ENCODE data around the gene BDKRB2.

Gene BDKRB2

GRCh38 chr14:96225745-96226151 is 21.1 kb downstream of the BDKRB2 start:
- H3K4me2 ChIP-seq (ENCODE audit: low read depth, low read length) = no peak overlapping the region

GRCh38 chr14:96227428-96227827 is 22.8 kb downstream of the BDKRB2 start:
- Histone ChIP-seq H3K79me2 (ENCODE audit: low read length) (no peaks in the 10 kb centered on the region), H3K36me3 (replicated peaks; ENCODE audit: insufficient read depth, low read length) (no peaks in the 10 kb centered on the region), H3K9me3 (replicated peaks; ENCODE audit: insufficient read depth, low read length) (no peaks in the 10 kb centered on the region), H3F3A (ENCODE audit: insufficient read depth, low read length) (no peaks in the 10 kb centered on the region), H3K27ac (ENCODE audit: low read length) (no peak overlapping the region), H4K20me1 (ENCODE audit: insufficient read depth, low read length) (no peaks in the 10 kb centered on the region), H3K4me3 (ENCODE audit: low read length) (no peak overlapping the region), H3K27me3 (replicated peaks; ENCODE audit: insufficient read depth, low read length) (no peaks in the 10 kb centered on the region), H3K4me1 (ENCODE audit: low read length) (no peaks in the 10 kb centered on the region), H3K9ac (ENCODE audit: low read length) (no peak overlapping the region), H3K9me2 (replicated peaks; ENCODE audit: insufficient read depth, low read length) (no peaks in the 10 kb centered on the region), H2AFZ (ENCODE audit: low read length) (no peak overlapping the region), H3K4me2 (ENCODE audit: low read depth, low read length) (no peak overlapping the region)
- TF ChIP-seq CTCF (IDR thresholded peaks at IDR 0.05; ENCODE audit: low read length) = no peak
- TF ChIP-seq EZH2 (optimal IDR thresholded peaks at IDR 0.05; ENCODE audit: low read depth, low read length) = no peak
- no peak for TF ChIP-seq EZH2phosphoT487 (IDR thresholded peaks at IDR 0.05; ENCODE audit: low read length)
- no peak for DNase-seq

More at GRCh38 chr14:96225745-96226151, 21.1 kb downstream of the BDKRB2 start:
- Histone ChIP-seq H2AFZ (ENCODE audit: low read length) (no peak overlapping the region), H4K20me1 (ENCODE audit: insufficient read depth, low read length) (no peaks in the 10 kb centered on the region), H3K36me3 (replicated peaks; ENCODE audit: insufficient read depth, low read length) (no peaks in the 10 kb centered on the region), H3K4me1 (ENCODE audit: low read length) (no peaks in the 10 kb centered on the region), H3K79me2 (ENCODE audit: low read length) (no peaks in the 10 kb centered on the region), H3K9me2 (replicated peaks; ENCODE audit: insufficient read depth, low read length) (no peaks in the 10 kb centered on the region), H3K9ac (ENCODE audit: low read length) (no peak overlapping the region), H3K4me3 (ENCODE audit: low read length) (no peak overlapping the region), H3K27ac (ENCODE audit: low read length) (no peak overlapping the region), H3K27me3 (replicated peaks; ENCODE audit: insufficient read depth, low read length) (no peaks in the 10 kb centered on the region), H3F3A (ENCODE audit: insufficient read depth, low read length) (no peaks in the 10 kb centered on the region), H3K9me3 (replicated peaks; ENCODE audit: insufficient read depth, low read length) (no peaks in the 10 kb centered on the region)
- TF ChIP-seq EZH2phosphoT487 (IDR thresholded peaks at IDR 0.05; ENCODE audit: low read length) (no peak), EZH2 (optimal IDR thresholded peaks at IDR 0.05; ENCODE audit: low read depth, low read length) (no peak), CTCF (IDR thresholded peaks at IDR 0.05; ENCODE audit: low read length) (no peak)
- DNase-seq = no peak

- no peaks in the 10 kb centered on the region for H3K79me2 ChIP-seq (ENCODE audit: low read length)
- H3K4me3 ChIP-seq (ENCODE audit: low read length) = no peak overlapping the region
- no peak overlapping the region for H3K4me2 ChIP-seq (ENCODE audit: low read depth, low read length)
- no peaks in the 10 kb centered on the region for H3K9me3 ChIP-seq (replicated peaks; ENCODE audit: insufficient read depth, low read length)
- DNase-seq = no peak
- no peak overlapping the region for H3K27ac ChIP-seq (ENCODE audit: low read length)
- H3K27me3 ChIP-seq (replicated peaks; ENCODE audit: insufficient read depth, low read length) = no peaks in the 10 kb centered on the region
- H3K36me3 ChIP-seq (replicated peaks; ENCODE audit: insufficient read depth, low read length) = no peaks in the 10 kb centered on the region
- no peaks in the 10 kb centered on the region for H4K20me1 ChIP-seq (ENCODE audit: insufficient read depth, low read length)
- H3K4me1 ChIP-seq (ENCODE audit: low read length) = no peaks in the 10 kb centered on the region
- no peak overlapping the region for H2AFZ ChIP-seq (ENCODE audit: low read length)
- no peaks in the 10 kb centered on the region for H3K9me2 ChIP-seq (replicated peaks; ENCODE audit: insufficient read depth, low read length)
- TF ChIP-seq EZH2 (optimal IDR thresholded peaks at IDR 0.05; ENCODE audit: low read depth, low read length) (no peak), CTCF (IDR thresholded peaks at IDR 0.05; ENCODE audit: low read length) (no peak), EZH2phosphoT487 (IDR thresholded peaks at IDR 0.05; ENCODE audit: low read length) (no peak)
- no peak overlapping the region for H3K9ac ChIP-seq (ENCODE audit: low read length)
- no peaks in the 10 kb centered on the region for H3F3A ChIP-seq (ENCODE audit: insufficient read depth, low read length)
Measured at GRCh38 chr14:96229315-96229714, 24.7 kb downstream of the BDKRB2 start.
